GM19240 (cell line): ENCODE measurements around the gene TBC1D3I.
"Not testable (repeated sequence)": the region's sequence is repeated elsewhere in the genome, so short reads cannot be mapped to it uniquely, and the experiment has no call there.

ENCODE experiments used
- DNase-seq: peaks from one replicate; pipeline ENCODE4 v3.0.0; 2011; ENCODE audit warnings: low spot score; ENCODE audit not compliant: insufficient read length

Gene TBC1D3I

DNA sequence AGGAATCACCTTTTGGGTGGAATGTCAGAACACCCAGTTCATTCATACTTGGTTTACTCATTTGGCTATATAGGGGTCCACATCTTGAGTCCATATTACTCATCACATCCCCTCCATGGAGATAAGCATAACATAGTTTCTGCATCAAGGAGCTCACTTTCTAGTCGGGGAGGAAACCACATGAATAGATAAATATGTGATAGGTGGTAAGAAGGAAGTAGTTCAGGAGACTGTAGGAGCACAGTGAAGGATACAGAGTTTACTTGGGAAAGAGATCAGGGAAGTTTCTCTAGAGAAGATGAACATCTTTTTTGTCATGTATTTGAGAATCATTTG is 57.9 kb downstream of the TBC1D3I start:
- DNase-seq = not testable (repeated sequence)

- no peak for DNase-seq
Observed at GRCh38 chr17:36205637-36206485, 58.5 kb downstream of the TBC1D3I start.

DNA sequence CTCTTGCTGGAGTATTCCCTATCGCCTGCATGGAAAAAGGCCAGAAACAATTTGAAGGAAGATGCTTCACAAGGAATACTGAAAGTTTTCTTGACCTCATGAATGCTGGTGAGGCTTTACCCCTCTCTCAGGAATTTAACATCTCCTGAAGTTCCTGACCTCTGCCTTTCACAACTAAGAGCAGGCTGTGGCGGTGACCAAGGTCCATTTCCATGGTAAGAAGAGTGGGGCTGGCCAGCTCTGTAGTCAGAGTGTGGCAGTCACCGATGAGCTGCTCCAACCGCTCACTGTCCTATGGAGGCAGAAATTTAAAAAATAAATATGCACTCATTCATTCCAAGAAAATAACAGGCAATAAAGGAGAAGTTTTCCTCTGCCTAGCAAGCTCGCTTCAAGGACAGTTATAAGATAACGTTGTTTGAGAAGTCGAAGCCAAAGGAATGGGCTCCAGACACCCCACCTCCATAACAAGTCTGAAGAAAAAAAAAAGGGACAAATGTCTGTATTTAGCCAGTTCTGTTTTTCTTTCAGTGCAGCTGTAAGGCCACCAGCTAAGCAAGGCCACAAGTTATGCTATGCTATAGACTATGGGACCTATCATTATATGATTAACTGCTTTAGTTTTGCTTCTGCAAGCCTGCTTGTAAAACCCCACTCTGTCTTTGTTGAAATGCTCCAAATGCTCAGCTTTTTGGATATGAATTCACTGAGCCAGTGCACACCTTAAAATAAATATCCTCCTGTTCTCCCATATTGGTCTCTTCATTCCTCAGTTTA is 59.5 kb downstream of the TBC1D3I start:
- DNase-seq = no peak
